Measurements from ENCODE around the gene MRPL23. TPM values are rescaled to one million over a fixed set of nuclear protein-coding genes. Genes with fewer than 3 reads are reported as not detected.

Gene MRPL23
- total RNA-seq, 1 experiment from 2014 or later, result 15.0 TPM

GRCh38 chr11:2004466-2004865 lies 57.3 kb downstream of the MRPL23 start:
- no peak overlapping the region for H3K4me3 ChIP-seq (ENCODE audit: low read depth, low read length)
- no peaks in the 10 kb centered on the region for H3K27me3 ChIP-seq (replicated peaks; ENCODE audit: control insufficient read depth, insufficient read depth, low read length)
- Mint-ChIP-seq H3K4me1 (ENCODE audit: low read depth, unreplicated experiment) (no peaks in the 10 kb centered on the region), H3K4me3 (ENCODE audit: unreplicated experiment) (no peak overlapping the region), H3K27me3 (ENCODE audit: insufficient read depth, unreplicated experiment) (no peaks in the 10 kb centered on the region), H3K36me3 (ENCODE audit: insufficient read depth, unreplicated experiment) (no peaks in the 10 kb centered on the region), H3K27ac (ENCODE audit: unreplicated experiment) (no peak overlapping the region), H3K9me3 (ENCODE audit: unreplicated experiment) (no peaks in the 10 kb centered on the region)
- H3K4me1 ChIP-seq, result no peaks in the 10 kb centered on the region
- intact Hi-C loops (cut with micrococcal nuclease; ENCODE audit: unreplicated experiment), result no loop called here
- no peaks in the 10 kb centered on the region for H3K9me3 ChIP-seq
- BruUV-seq (replicated peaks), result no TSS peak
- ChIA-PET POLR2A (no interaction called here), CTCF (no interaction called here)
- no peaks in the 10 kb centered on the region for H3K36me3 ChIP-seq (ENCODE audit: control insufficient read depth, insufficient read depth, low read length)
- DNase-seq, result no peak
- no peak for TF ChIP-seq CTCF (IDR thresholded peaks at IDR 0.05; ENCODE audit: insufficient read depth in 1 of 2, low read depth in 1 of 2, low read length in 1 of 2, severe bottlenecking in 1 of 2, unreplicated experiment in 1 of 2)

Other genes with a start within 250 kb of the MRPL23 start
- gene IFITM10, start 196.7 kb upstream of the MRPL23 start, total RNA-seq (2022), result 1.3 and 2.7 TPM in 2 replicates
- gene CTSD, start 183.4 kb upstream of the MRPL23 start, total RNA-seq (2022), result 328 and 335 TPM in 2 replicates
- 11.3 and 14.9 TPM in 2 replicates for gene SYT8, start 112.3 kb upstream of the MRPL23 start, total RNA-seq (2022)
- 5.7 and 8.6 TPM in 2 replicates for gene TNNI2, start 108.4 kb upstream of the MRPL23 start, total RNA-seq (2022)
- gene LSP1, start 94.2 kb upstream of the MRPL23 start, total RNA-seq (2022), result 1.5 TPM in 1 of 2 replicates, not detected in the other
- not detected in 2 replicates for gene PRR33, start 55.4 kb upstream of the MRPL23 start, total RNA-seq (2022)
- gene TNNT3, start 27.6 kb upstream of the MRPL23 start, total RNA-seq (2022), result 0.88 and 2.8 TPM in 2 replicates
- 1.5 TPM in 2 replicates for gene H19, start 50.5 kb downstream of the MRPL23 start, total RNA-seq (2022)
- 1,375 and 1,397 TPM in 2 replicates for gene IGF2, start 192.1 kb downstream of the MRPL23 start, total RNA-seq (2022)
- gene INS, start 213.9 kb downstream of the MRPL23 start, total RNA-seq (2022), result not detected in 2 replicates
- gene TH, start 224.5 kb downstream of the MRPL23 start, total RNA-seq (2022), result not detected in 2 replicates